ENCODE results near the gene SLC12A7.

DNA sequence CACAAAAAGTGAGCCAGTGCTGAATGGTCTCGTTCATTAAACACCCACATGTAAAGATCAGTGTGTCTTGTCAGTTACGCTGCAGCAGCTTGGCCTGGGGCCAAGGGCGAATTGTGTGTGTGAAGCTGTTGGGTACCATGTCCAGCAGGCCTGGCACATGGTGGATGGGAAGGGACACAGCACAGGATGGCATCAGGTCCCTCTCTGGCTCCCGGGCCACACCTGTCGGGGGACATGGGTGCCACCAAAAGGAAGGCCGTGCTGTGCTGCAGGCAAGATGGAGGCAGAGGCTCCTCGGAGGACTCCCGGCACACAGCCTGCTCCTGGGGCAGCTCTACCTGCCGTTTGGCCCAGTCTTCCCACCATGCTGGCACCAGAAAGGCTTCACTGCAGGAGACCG is 71.3 kb downstream of the SLC12A7 start:
- TF ChIP-seq POLR2A (IDR thresholded peaks at IDR 0.05; ENCODE audit: low read length) (no peak), GATA1 (IDR thresholded peaks at IDR 0.05; ENCODE audit: low read depth, low read length) (no peak)
